Endothelial cell (in vitro differentiated cells): Measurements from ENCODE around the gene MED15. TPM values are rescaled to one million over a fixed set of nuclear protein-coding genes. Genes with fewer than 3 reads are reported as not detected.

Experiments
- DNase-seq: peaks from one replicate; pipeline ENCODE4 v3.0.0; 2021; ENCODE audit warnings: low spot score
- H3K27ac Mint-ChIP-seq: one replicate; pipeline ENCODE4 v1.8.0; 2021; ENCODE audit warnings: mixed read lengths, inconsistent platforms; ENCODE audit not compliant: unreplicated experiment
- H3K27me3 Mint-ChIP-seq: one replicate; pipeline ENCODE4 v1.8.0; 2021; ENCODE audit warnings: mild to moderate bottlenecking, moderate library complexity, mixed read lengths, inconsistent platforms; ENCODE audit not compliant: unreplicated experiment
- H3K36me3 Mint-ChIP-seq: one replicate; pipeline ENCODE4 v1.8.0; 2021; ENCODE audit warnings: mild to moderate bottlenecking, low read depth, mixed read lengths, inconsistent platforms; ENCODE audit not compliant: unreplicated experiment
- H3K4me1 Mint-ChIP-seq: one replicate; pipeline ENCODE4 v1.8.0; 2021; ENCODE audit warnings: mild to moderate bottlenecking, mixed read lengths, inconsistent platforms; ENCODE audit not compliant: unreplicated experiment
- H3K4me3 Mint-ChIP-seq: one replicate; pipeline ENCODE4 v1.8.0; 2021; ENCODE audit warnings: mild to moderate bottlenecking, mixed read lengths, inconsistent platforms; ENCODE audit not compliant: unreplicated experiment
- H3K9me3 Mint-ChIP-seq: one replicate; pipeline ENCODE4 v1.8.0; 2021; ENCODE audit warnings: mixed read lengths, inconsistent platforms; ENCODE audit not compliant: unreplicated experiment
- CTCF ChIP-seq: fragments of 200-600 bp; sonication (generic); IDR thresholded peaks from one replicate; pipeline ENCODE4 v1.5.0; 2021; ENCODE audit warnings: antibody characterized with exemption; ENCODE audit not compliant: unreplicated experiment
- total RNA-seq: library from RNA; stranded (reverse); fragmentation: NEBNext Ultra II Directional; extraction: Animal tissue kit (Norgen Biotek cat#: 25700); gene quantifications from one replicate; pipeline ENCODE4 v1.2.1, GENCODE V29; 2021; ENCODE audit not compliant: unreplicated experiment

MED15 gene
- total RNA-seq, 1 donor from 2014 or later = 165 TPM

GRCh38 chr22:20517841-20518592 lies 10.6 kb downstream of the MED15 start:
- Mint-ChIP-seq H3K27ac (peak overlapping the region; percentile 76), H3K27me3 (peaks cover 9% of the 10 kb centered on the region), H3K4me3 (peak overlapping the region; percentile 54), H3K9me3 (no peaks in the 10 kb centered on the region), H3K36me3 (peaks cover 32% of the 10 kb centered on the region), H3K4me1 (peaks cover 31% of the 10 kb centered on the region)
- no peak for TF ChIP-seq CTCF
- no peak for DNase-seq

- H3K4me3 Mint-ChIP-seq = no peak overlapping the region
- no peaks in the 10 kb centered on the region for H3K9me3 Mint-ChIP-seq
- no peak for TF ChIP-seq CTCF
- H3K27me3 Mint-ChIP-seq = peaks cover 9% of the 10 kb centered on the region
- peaks cover 43% of the 10 kb centered on the region for H3K4me1 Mint-ChIP-seq
- no peak overlapping the region for H3K27ac Mint-ChIP-seq
- H3K36me3 Mint-ChIP-seq = peaks cover 27% of the 10 kb centered on the region
- no peak for DNase-seq
Observed at GRCh38 chr22:20519558-20519957, 12.1 kb downstream of the MED15 start.

GRCh38 chr22:20520093-20520511 lies 12.7 kb downstream of the MED15 start:
- Mint-ChIP-seq H3K4me3 (no peak overlapping the region), H3K9me3 (no peaks in the 10 kb centered on the region), H3K4me1 (peaks cover 43% of the 10 kb centered on the region), H3K36me3 (peaks cover 27% of the 10 kb centered on the region), H3K27ac (no peak overlapping the region), H3K27me3 (peaks cover 9% of the 10 kb centered on the region)
- no peak for DNase-seq
- no peak for TF ChIP-seq CTCF

GRCh38 chr22:20522134-20523004 lies 15.0 kb downstream of the MED15 start:
- no peak for TF ChIP-seq CTCF
- Mint-ChIP-seq H3K4me3 (peak overlapping the region; percentile 33), H3K36me3 (peaks cover 31% of the 10 kb centered on the region), H3K27ac (peak overlapping the region; percentile 8), H3K27me3 (peaks cover 10% of the 10 kb centered on the region), H3K9me3 (no peaks in the 10 kb centered on the region), H3K4me1 (peaks cover 44% of the 10 kb centered on the region)
- DNase-seq = no peak
